Measurements from ENCODE around the gene ZNF451.
A peak's percentile ranks its signal among the peaks of the same experiment; 100 is the strongest.

ZNF451 gene

GRCh38 chr6:57201718-57202117, 111.7 kb downstream of the ZNF451 start:
- Histone ChIP-seq H3K4me1 (ENCODE audit: control insufficient read depth, insufficient read depth, low read length) (peaks cover 3% of the 10 kb centered on the region), H3K36me3 (ENCODE audit: control insufficient read depth in 2 of 2, insufficient read depth in 2 of 2, low read length in 2 of 2) (no peaks in the 10 kb centered on the region), H3K4me3 (ENCODE audit: low read length in 2 of 2) (no peak overlapping the region), H3K27ac (ENCODE audit: low read length) (no peak overlapping the region), H3K27me3 (ENCODE audit: control insufficient read depth in 1 of 2, insufficient read depth in 2 of 2, low read length in 2 of 2) (no peaks in the 10 kb centered on the region), H3K9ac (ENCODE audit: low read length in 2 of 2) (no peak overlapping the region), H3K9me3 (ENCODE audit: control insufficient read depth in 2 of 2, low read length in 2 of 2) (no peaks in the 10 kb centered on the region)

GRCh38 chr6:57205550-57206328, 115.8 kb downstream of the ZNF451 start:
- Histone ChIP-seq H3K27ac (ENCODE audit: low read length) (no peak overlapping the region), H3K36me3 (ENCODE audit: control insufficient read depth in 2 of 2, insufficient read depth in 2 of 2, low read length in 2 of 2) (no peaks in the 10 kb centered on the region), H3K4me1 (ENCODE audit: control insufficient read depth, insufficient read depth, low read length) (peaks cover 3% of the 10 kb centered on the region), H3K27me3 (ENCODE audit: control insufficient read depth in 1 of 2, insufficient read depth in 2 of 2, low read length in 2 of 2) (no peaks in the 10 kb centered on the region), H3K9ac (ENCODE audit: low read length in 2 of 2) (no peak overlapping the region), H3K9me3 (ENCODE audit: control insufficient read depth in 2 of 2, low read length in 2 of 2) (no peaks in the 10 kb centered on the region), H3K4me3 (ENCODE audit: low read length in 2 of 2) (no peak overlapping the region)

GRCh38 chr6:57207141-57207540, 117.2 kb downstream of the ZNF451 start:
- Histone ChIP-seq H3K9me3 (ENCODE audit: control insufficient read depth in 2 of 2, low read length in 2 of 2) (no peaks in the 10 kb centered on the region), H3K36me3 (ENCODE audit: control insufficient read depth in 2 of 2, insufficient read depth in 2 of 2, low read length in 2 of 2) (no peaks in the 10 kb centered on the region), H3K27me3 (ENCODE audit: control insufficient read depth in 1 of 2, insufficient read depth in 2 of 2, low read length in 2 of 2) (no peaks in the 10 kb centered on the region), H3K27ac (ENCODE audit: low read length) (no peak overlapping the region), H3K4me1 (ENCODE audit: control insufficient read depth, insufficient read depth, low read length) (peaks cover 3% of the 10 kb centered on the region), H3K4me3 (ENCODE audit: low read length in 2 of 2) (no peak overlapping the region), H3K9ac (ENCODE audit: low read length in 2 of 2) (no peak overlapping the region)

DNA sequence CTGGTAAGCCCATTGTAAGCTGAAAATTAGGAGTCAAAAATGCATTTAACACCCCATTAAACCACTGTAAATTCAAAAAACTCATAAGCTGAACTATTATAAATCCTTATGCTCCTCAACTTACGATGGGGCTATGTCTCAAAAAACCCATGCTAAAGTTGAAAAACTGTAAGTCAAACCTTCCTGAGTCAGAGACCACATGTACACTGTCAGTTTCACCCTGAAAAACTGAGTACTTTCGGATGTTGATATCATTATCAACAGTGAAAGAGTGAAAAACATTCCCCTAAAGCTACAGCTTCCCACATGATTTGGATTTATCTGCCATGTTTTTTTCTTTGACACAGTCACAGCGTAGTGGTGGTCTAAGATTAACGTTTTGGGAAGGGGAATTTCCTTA, 117.9 kb downstream of the ZNF451 start:
- no peak overlapping the region for H3K4me3 ChIP-seq (ENCODE audit: low read length in 2 of 2)
- peaks cover 3% of the 10 kb centered on the region for H3K4me1 ChIP-seq (ENCODE audit: control insufficient read depth, insufficient read depth, low read length)
- no peaks in the 10 kb centered on the region for H3K27me3 ChIP-seq (ENCODE audit: control insufficient read depth in 1 of 2, insufficient read depth in 2 of 2, low read length in 2 of 2)
- H3K9me3 ChIP-seq (ENCODE audit: control insufficient read depth in 2 of 2, low read length in 2 of 2) = no peaks in the 10 kb centered on the region
- no peaks in the 10 kb centered on the region for H3K36me3 ChIP-seq (ENCODE audit: control insufficient read depth in 2 of 2, insufficient read depth in 2 of 2, low read length in 2 of 2)
- no peak overlapping the region for H3K9ac ChIP-seq (ENCODE audit: low read length in 2 of 2)
- no peak overlapping the region for H3K27ac ChIP-seq (ENCODE audit: low read length)

DNA sequence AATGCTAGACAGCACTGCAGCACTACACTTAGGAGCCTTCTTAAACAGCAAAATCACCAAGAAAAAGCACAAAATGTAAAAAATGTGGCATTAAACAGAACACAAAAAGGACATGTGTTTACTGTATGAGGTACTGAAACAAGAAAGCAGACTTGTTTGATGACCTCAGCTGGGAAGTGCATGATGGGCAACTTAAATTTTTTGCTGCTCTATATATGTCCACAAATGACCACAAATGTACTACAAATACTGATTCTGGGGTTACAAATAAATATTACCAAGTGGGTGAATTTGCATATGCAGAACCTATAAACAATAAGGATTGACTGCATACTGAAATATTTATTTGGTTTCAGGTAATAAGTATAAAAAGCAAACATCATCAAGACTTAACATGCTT, 119.0 kb downstream of the ZNF451 start:
- Histone ChIP-seq H3K9ac (ENCODE audit: low read length in 2 of 2) (no peak overlapping the region), H3K27me3 (ENCODE audit: control insufficient read depth in 1 of 2, insufficient read depth in 2 of 2, low read length in 2 of 2) (no peaks in the 10 kb centered on the region), H3K4me3 (ENCODE audit: low read length in 2 of 2) (no peak overlapping the region), H3K27ac (ENCODE audit: low read length) (no peak overlapping the region), H3K9me3 (ENCODE audit: control insufficient read depth in 2 of 2, low read length in 2 of 2) (no peaks in the 10 kb centered on the region), H3K36me3 (ENCODE audit: control insufficient read depth in 2 of 2, insufficient read depth in 2 of 2, low read length in 2 of 2) (no peaks in the 10 kb centered on the region), H3K4me1 (ENCODE audit: control insufficient read depth, insufficient read depth, low read length) (peaks cover 7% of the 10 kb centered on the region)

DNA sequence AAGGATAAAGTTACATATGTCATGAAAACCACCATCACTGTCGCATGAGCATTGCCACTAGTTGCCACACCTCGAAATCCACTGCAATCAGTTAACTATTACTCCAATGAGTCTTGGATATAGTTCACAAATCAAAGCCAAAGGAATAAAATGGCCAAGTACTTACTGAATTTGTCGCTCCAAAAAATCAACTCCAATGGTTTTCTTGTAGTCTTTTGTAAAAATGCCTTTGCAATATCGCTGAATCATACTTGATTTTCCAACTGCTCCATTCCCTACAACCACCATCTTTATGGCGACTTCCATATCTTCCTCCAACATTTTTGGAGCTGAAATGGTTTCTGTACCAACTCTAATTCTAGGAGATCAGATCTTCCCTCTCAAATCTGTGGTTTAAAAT, 120.1 kb downstream of the ZNF451 start:
- Histone ChIP-seq H3K9me3 (ENCODE audit: control insufficient read depth in 2 of 2, low read length in 2 of 2) (no peaks in the 10 kb centered on the region), H3K27me3 (ENCODE audit: control insufficient read depth in 1 of 2, insufficient read depth in 2 of 2, low read length in 2 of 2) (no peaks in the 10 kb centered on the region), H3K9ac (ENCODE audit: low read length in 2 of 2) (peak overlapping the region in 1 of 2 donors; percentile 2), H3K36me3 (ENCODE audit: control insufficient read depth in 2 of 2, insufficient read depth in 2 of 2, low read length in 2 of 2) (no peaks in the 10 kb centered on the region), H3K4me3 (ENCODE audit: low read length in 2 of 2) (no peak overlapping the region), H3K4me1 (ENCODE audit: control insufficient read depth, insufficient read depth, low read length) (peaks cover 11% of the 10 kb centered on the region), H3K27ac (ENCODE audit: low read length) (no peak overlapping the region)

GRCh38 chr6:57215260-57215659, 125.3 kb downstream of the ZNF451 start:
- H3K36me3 ChIP-seq (ENCODE audit: control insufficient read depth in 2 of 2, insufficient read depth in 2 of 2, low read length in 2 of 2) = no peaks in the 10 kb centered on the region
- H3K27ac ChIP-seq (ENCODE audit: low read length) = no peak overlapping the region

GRCh38 chr6:57216235-57217101, 126.5 kb downstream of the ZNF451 start:
- H3K36me3 ChIP-seq (ENCODE audit: control insufficient read depth in 2 of 2, insufficient read depth in 2 of 2, low read length in 2 of 2) = no peaks in the 10 kb centered on the region
- H3K4me1 ChIP-seq (ENCODE audit: control insufficient read depth, insufficient read depth, low read length) = peaks cover 8% of the 10 kb centered on the region
- H3K4me3 ChIP-seq (ENCODE audit: low read length in 2 of 2) = no peak overlapping the region
- no peaks in the 10 kb centered on the region for H3K9me3 ChIP-seq (ENCODE audit: control insufficient read depth in 2 of 2, low read length in 2 of 2)
- peak overlapping the region; percentile 6 for H3K27ac ChIP-seq (ENCODE audit: low read length)
- H3K9ac ChIP-seq (ENCODE audit: low read length in 2 of 2) = no peak overlapping the region
- no peaks in the 10 kb centered on the region for H3K27me3 ChIP-seq (ENCODE audit: control insufficient read depth in 1 of 2, insufficient read depth in 2 of 2, low read length in 2 of 2)

More at GRCh38 chr6:57215260-57215659, 125.3 kb downstream of the ZNF451 start:
- Histone ChIP-seq H3K9ac (ENCODE audit: low read length in 2 of 2) (no peak overlapping the region), H3K27me3 (ENCODE audit: control insufficient read depth in 1 of 2, insufficient read depth in 2 of 2, low read length in 2 of 2) (no peaks in the 10 kb centered on the region), H3K4me1 (ENCODE audit: control insufficient read depth, insufficient read depth, low read length) (peaks cover 8% of the 10 kb centered on the region), H3K9me3 (ENCODE audit: control insufficient read depth in 2 of 2, low read length in 2 of 2) (no peaks in the 10 kb centered on the region), H3K4me3 (ENCODE audit: low read length in 2 of 2) (no peak overlapping the region)

- no peak overlapping the region for H3K9ac ChIP-seq (ENCODE audit: low read length in 2 of 2)
- H3K4me3 ChIP-seq (ENCODE audit: low read length in 2 of 2) = no peak overlapping the region
- H3K9me3 ChIP-seq (ENCODE audit: control insufficient read depth in 2 of 2, low read length in 2 of 2) = no peaks in the 10 kb centered on the region
- no peaks in the 10 kb centered on the region for H3K27me3 ChIP-seq (ENCODE audit: control insufficient read depth in 1 of 2, insufficient read depth in 2 of 2, low read length in 2 of 2)
- H3K27ac ChIP-seq (ENCODE audit: low read length) = no peak overlapping the region
- H3K4me1 ChIP-seq (ENCODE audit: control insufficient read depth, insufficient read depth, low read length) = peaks cover 8% of the 10 kb centered on the region
- no peaks in the 10 kb centered on the region for H3K36me3 ChIP-seq (ENCODE audit: control insufficient read depth in 2 of 2, insufficient read depth in 2 of 2, low read length in 2 of 2)
Observed at GRCh38 chr6:57217270-57217669, 127.3 kb downstream of the ZNF451 start.

Measured in stomach smooth muscle (tissue), 2 donors.